ENCODE measurements around the gene EMILIN3. TPM values are rescaled to one million over a fixed set of nuclear protein-coding genes. Genes with fewer than 3 reads are reported as not detected.
"Not testable (repeated sequence)": the region's sequence is repeated elsewhere in the genome, so short reads cannot be mapped to it uniquely, and the experiment has no call there.

The EMILIN3 gene
- total RNA-seq, 1 donor from 2014 or later, result under 0.01 TPM

- DNase-seq (ENCODE audit: low read depth in 2 of 2), result no peak
These were observed 45.6 kb downstream of the EMILIN3 start for GRCh38 chr20:41320976-41321375.

GRCh38 chr20:41320441-41320840 lies 46.2 kb downstream of the EMILIN3 start:
- no peak for DNase-seq (ENCODE audit: low read depth in 2 of 2)

DNA sequence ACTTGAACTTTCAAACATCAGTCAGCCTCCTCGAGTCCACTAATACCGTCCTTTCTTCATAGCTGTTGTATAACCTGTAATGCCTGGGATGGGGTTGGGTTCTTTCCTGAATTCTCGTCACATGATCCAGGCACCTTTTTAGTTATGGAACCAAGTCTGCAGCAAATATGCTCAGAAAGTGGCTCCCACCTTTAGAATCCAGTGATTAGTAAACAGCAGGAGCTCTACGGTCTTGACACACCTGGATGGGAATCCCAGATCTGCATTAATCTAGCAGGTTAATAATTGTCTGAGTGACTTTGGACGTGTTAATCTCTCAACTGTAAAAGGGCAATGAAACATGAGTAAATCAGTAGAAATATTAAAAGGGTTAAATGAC lies 48.4 kb downstream of the EMILIN3 start:
- no peak for DNase-seq (ENCODE audit: low read depth in 2 of 2)

DNA sequence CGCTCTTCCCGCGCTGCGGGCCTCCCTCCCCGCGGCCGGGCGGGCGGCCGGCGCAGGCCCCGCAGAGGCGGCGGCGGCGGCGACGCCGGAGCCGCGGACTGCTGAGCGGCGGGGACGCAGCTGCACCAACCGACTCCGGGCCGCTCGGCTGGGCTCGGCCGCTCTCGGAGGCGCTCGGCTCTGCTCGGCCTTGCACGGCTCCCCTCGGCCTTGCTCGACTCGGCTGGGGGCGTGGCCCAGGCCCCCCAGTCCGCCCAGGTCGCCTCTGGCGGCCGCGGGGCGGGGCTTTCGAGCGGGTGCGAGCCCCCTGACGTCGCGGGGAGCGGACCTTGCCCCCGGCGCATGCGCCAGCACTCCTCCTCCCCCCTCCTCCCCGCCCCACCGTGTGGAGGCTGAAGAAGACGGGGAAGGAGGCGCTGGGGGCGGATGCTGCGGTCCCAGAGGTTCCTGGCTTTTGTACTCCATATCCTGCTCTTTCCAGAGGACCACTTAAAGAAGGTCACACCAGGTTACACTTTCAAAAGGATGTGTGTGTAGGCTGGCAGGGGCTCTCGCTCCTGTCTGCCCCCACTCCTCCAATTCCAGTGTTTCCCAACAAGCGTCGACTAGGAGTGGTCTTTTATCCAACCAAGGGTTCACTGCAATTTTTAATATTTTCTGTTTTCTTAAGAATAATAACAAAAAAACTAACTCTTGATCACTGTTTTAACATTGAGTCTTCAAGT lies 48.9 kb downstream of the EMILIN3 start, which contains the start of gene ZHX3:
Gene ZHX3, minus strand, starts transcription at position 186 of the 725 bp plus-strand sequence. CDS start 112,815 bp downstream, outside the sequence.
- DNase-seq (ENCODE audit: low read depth in 2 of 2), result peak; percentile 97

DNA sequence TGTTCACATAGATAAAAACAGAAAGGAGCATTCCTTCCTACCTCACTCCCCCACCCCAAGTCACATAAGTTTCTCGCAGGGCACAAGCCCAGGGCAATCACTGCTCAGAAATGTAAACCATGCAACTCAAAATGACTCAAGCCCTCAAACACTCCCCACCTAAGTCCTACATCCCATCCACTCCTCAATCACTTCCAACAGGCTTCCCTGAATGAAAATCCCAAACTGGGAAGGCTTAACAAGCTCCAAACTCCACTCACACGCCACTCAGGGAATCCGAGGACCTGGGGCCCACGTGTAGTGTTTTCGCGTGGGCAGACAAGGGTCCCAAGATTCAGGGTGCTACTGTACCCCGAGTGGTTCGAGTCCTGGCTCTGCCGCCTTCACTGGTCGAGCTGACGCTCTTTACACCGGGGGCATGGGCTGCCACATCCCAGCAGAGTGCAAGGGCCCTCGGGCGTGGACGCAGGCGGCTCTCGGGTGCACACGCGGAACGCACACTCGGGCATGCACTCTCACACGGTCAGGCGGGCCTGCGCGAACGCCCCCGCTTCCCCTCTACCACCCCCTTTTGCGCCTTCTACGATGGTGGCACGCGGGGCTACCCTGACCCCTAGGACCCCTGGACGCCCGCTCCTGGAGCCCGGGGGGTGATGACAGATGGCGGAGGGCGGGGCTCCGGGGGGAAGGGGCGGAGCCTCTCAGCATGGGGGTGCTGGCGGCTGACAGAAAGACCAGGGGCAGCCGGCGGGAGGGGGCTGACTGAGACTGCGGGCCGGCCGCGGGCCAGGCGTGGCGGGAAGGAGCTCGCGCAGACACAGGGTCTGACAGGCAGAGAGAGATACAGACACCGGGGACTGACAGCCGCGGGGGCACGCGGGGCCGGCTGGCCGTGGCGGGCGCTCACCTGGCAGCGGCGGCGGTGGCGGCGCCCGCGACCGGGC lies 49.7 kb downstream of the EMILIN3 start:
- DNase-seq (ENCODE audit: low read depth in 2 of 2), result peak; percentile 61 to 70

DNA sequence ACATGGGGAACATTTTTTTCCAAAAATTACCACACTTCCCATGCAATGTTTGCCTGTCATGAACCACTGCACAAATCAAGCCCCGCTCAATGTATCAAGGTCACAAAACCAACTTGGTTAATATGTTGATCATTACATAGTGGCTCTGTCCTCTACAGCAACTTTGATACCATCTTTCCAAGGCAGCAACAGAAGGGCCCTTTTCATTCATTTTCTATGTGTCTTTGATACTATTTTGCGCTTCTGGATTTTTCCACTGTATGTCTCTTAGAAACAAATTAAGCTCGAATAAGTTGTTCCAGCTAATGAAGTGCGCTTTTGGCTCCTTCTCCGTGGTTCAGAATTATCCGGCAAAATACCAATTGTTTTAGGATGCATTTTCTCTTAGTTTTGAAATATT lies 50.6 kb downstream of the EMILIN3 start:
- DNase-seq (ENCODE audit: low read depth in 2 of 2), result no peak

DNA sequence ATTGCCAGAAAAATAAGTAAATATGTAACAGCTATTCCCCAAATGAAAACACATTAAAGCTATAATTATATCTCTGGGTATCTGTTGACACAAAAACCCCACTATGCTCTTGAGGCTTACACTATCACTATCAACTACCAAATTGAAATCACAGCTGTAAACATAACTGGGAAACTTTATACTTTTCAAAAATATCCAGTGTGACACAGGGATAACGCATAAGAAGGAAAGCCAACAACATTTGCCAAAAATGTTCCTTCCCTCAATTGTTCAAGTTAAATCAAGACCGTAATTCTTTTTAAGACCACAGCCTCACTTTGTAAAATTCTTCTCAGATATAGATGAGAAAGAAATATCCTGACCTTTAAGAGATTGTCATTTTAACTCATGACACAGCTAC lies 52.2 kb downstream of the EMILIN3 start:
- DNase-seq (ENCODE audit: low read depth in 2 of 2), result no peak

DNA sequence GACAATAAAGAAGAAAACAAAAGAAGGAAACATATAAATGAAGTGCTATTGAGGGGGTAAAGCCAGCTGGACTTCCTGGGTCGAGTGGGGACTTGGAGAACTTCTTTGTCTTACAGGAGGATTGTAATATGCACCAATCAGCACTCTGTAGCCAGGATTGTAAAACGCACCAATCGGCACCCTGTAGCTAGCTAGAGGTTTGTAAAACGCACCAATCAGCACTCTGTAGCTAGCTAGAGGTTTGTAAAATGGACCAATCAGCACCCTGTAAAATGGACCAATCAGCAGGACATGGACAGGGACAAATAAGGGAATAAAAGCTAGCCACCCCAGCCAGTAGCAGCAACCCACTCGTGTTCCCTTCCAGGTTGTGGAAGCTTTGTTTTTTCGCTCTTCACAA lies 54.6 kb downstream of the EMILIN3 start:
- DNase-seq (ENCODE audit: low read depth in 2 of 2), result not testable (repeated sequence)

Other genes starting within 250 kb of the EMILIN3 start
- 135 and 160 TPM in 2 replicates for gene PLCG1, start 229.3 kb downstream of the EMILIN3 start, total RNA-seq
- gene ZHX3, start 49.1 kb downstream of the EMILIN3 start, total RNA-seq, result 5.9 and 6.5 TPM in 2 replicates
- under 0.01 and 0.65 TPM in 2 replicates for gene LPIN3, start 26.0 kb downstream of the EMILIN3 start, total RNA-seq

Measured in lung microvascular endothelial cell (primary cell).